ENCODE measurements around the gene ERP44.
"Not testable (repeated sequence)": the region's sequence is repeated elsewhere in the genome, so short reads cannot be mapped to it uniquely, and the experiment has no call there.

The ERP44 gene

GRCh38 chr9:100064872-100065581, 33.8 kb downstream of the ERP44 start:
- DNase-seq, result no peak

DNA sequence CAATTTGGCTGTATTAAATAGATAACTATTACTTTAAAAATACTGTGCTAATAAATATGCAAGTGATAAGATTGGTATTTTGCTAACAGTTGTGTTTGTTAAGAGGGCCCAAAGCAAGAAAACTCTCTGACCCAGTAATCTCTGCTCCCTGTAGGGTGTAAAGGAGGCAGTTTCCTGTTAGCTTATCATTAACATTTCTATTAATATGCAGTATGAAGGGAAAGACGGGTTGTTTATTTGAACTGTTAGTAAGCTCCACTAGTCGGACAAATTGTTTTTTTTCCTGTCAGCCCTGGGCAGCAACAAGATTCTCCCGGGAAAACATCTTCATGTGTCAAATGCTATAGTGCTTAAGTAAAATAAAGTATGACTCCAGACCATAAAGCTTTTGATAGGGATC, 35.6 kb downstream of the ERP44 start:
- no peak for DNase-seq

DNA sequence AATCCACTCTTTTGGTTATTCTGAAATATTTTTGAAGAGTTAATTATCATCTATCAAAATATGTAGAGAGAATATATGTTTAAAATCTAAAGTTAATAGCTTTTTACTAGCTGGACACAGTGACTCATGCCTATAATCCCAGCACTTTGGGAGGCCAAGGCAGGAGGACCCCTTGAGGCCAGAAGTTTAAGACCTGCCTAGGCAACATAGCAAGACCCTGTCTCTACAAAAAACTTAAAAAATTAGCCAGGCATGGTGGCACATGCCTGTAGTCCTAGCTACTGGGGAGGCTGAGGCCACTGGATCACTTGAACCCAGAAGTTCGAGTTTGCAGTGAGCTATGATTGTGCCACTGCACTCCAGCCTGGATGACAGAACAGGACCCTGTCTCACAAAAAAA, 36.1 kb downstream of the ERP44 start:
- not testable (repeated sequence) for DNase-seq

- DNase-seq, result no peak
These were observed 39.9 kb downstream of the ERP44 start for GRCh38 chr9:100058699-100059579.

DNA sequence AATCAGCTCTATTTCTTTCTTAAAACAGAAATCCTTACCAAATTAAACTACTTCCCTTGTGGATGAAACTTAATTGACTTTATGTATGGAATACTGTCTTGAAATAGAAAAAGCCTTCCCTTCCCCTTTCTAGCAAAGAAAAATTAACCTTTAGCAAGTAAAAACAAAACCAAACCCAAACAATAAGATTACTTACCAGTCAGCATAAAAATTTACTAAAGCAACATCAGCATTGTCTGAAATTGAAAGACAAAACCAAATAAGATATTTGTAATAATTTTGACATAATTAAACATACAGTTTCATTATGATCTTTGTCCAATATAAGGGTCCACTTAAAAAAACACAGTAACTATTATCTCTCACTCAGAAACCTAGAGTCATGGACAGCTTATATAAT, 41.2 kb downstream of the ERP44 start:
- DNase-seq, result no peak

GRCh38 chr9:100056561-100056960, 42.2 kb downstream of the ERP44 start:
- DNase-seq, result no peak

DNA sequence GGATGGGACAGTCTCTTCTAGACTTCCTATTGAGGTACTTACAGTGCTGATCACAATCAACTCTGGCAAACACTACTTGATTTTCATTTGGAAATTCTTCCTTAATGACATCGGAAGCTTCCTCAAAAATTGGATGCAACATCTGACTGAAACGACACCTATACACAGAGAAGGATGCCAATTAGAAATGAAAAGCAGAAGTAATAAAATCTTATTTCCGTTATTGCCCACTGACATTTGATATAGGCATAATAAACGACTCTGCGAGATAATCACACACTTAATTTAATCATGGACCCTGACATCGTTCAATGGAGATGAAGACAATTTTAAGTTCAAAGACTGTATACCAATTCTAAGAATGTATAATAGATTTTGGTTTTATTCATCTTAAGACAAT, 46.4 kb downstream of the ERP44 start:
- DNase-seq, result no peak

GRCh38 chr9:100049551-100049950, 49.2 kb downstream of the ERP44 start:
- no peak for DNase-seq

GRCh38 chr9:100038472-100038871, 60.3 kb downstream of the ERP44 start:
- DNase-seq, result no peak

GRCh38 chr9:100033877-100034551, 64.8 kb downstream of the ERP44 start:
- no peak for DNase-seq

DNA sequence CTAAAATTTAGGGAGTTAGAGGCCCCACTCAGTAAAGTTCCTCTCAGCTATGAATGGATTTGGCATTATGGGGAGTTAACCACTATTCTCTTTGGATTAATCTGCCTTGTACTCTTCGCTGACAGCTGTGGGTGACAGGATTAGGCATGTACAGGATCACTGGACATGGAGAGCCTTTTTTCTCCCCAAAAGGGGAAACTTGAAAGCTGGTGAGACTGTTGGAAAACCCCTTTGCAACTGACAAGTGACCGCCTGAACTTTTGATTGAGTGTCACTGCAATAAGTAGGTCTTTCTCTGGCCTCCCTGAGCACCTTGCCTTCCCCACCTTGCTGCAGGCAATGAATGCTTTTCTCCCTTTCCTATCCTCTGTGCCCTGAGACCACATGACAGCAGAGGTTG, 68.3 kb downstream of the ERP44 start:
- DNase-seq, result no peak

GRCh38 chr9:100029251-100029650, 69.5 kb downstream of the ERP44 start:
- no peak for DNase-seq

DNA sequence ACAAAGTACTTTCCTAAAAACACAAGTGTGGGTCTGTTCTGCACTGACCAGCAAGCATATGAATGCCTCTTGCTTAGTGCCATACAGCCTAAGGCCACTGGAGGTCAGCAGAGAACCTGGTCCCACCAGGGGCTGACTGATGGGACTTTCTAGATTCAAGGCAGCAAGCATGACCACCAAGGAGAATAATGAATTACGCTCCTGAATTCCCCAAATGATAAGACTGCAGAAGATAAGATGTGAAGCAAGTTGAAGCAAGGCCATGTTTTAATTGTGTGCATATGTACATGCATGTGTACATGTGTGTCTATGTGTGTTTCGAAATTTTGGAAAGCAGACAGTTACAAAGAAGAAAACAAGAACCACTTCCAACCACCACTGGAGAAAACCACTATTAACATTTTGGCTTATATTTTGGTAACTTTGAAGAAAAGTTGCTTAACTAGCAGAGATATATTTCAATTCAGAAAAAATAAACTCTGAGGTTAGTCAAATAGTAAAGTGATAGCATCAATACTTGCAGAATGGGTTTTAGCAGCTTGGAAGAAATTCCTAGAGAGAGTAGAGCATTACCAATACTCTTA, 70.5 kb downstream of the ERP44 start:
- DNase-seq, result peak; percentile 13

- DNase-seq, result no peak
These were observed 71.3 kb downstream of the ERP44 start for GRCh38 chr9:100027543-100027942.

- DNase-seq, result no peak
These were observed 76.9 kb downstream of the ERP44 start for GRCh38 chr9:100021931-100022330.

- DNase-seq, result no peak
These were observed 78.5 kb downstream of the ERP44 start for GRCh38 chr9:100020121-100020795.

DNA sequence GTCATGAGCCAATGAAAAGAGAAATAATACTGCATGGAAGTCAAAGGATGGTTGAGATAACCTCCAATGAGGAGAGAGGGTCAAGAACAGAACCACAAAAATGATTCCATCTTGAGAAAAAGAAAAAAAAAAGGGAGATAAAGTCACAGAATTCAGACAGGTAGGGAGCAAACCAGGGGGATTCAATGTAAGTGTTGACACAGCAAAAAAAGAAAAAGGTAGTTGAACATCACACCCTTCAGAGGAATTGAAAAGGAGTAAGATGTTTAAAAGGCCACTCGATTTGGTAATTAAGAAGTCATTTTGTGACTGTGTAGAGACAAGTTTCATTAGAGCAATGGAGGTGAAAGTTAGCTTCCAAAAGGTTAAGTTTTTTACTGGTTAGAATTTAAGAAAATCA, 79.3 kb downstream of the ERP44 start:
- no peak for DNase-seq

- no peak for DNase-seq
These were observed 84.0 kb downstream of the ERP44 start for GRCh38 chr9:100014846-100015245.

DNA sequence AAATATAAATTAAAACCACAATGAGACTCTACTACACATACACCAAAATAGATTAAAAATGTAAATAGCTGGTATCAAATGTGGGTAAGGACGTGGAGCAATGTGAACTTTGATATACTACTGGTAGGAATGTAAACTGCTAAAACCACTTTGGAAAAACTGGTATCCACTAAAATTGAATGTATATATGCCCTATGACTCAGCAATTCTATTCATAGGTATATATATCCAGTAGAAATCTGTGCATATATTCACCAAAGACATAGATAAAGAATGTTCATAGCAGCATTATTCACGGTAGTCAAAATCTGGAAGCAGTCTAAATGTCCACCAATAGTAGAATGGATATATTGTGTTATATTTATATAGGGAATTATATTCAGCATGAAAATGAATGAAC, 85.2 kb downstream of the ERP44 start:
- no peak for DNase-seq

DNA sequence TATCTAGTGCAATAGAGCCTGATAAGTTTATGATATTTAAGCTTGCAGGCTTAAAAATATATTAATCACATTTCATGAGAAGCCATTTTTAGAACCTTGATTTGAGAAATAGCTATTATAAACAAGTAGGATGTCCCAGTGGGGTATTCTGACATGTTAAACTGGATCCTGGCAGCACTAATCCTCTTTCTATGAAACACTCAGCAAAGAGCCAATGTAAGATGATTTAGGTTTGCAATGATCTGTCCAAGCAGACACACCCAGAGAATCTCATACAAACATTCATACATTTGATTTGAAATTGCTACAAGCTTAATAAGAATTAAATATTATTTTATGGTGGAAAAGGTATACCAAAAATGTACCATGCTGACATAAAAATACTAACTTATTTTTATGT, 86.5 kb downstream of the ERP44 start:
- no peak for DNase-seq

DNA sequence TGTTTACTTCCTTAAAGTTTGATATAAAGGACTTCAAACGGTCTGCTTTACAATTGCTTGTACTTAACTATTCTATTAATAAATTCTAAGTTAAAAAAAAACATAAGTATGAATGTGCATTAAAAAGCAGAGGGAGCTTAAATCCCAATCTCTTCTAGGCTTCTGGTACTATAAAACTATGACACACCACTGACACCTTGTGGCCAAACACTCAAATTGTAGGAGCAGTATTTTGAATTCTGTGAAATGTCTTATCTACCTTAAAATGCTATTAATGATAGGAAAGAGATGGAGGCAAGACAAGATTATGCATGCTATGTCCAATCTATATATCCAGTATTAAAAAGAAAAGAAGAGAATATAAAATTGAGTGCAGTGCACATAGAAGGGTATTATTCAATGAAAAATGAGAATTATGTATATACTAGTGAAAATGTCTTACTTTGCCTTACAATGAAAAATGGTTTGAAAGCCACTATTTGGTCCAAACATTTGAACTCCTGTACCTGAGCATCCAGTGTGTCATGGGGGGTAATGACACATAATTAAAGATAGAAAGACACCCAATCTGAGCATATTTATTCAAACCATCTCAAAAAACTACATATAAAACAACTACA, 87.6 kb downstream of the ERP44 start:
- peak; percentile 35 for DNase-seq

DNA sequence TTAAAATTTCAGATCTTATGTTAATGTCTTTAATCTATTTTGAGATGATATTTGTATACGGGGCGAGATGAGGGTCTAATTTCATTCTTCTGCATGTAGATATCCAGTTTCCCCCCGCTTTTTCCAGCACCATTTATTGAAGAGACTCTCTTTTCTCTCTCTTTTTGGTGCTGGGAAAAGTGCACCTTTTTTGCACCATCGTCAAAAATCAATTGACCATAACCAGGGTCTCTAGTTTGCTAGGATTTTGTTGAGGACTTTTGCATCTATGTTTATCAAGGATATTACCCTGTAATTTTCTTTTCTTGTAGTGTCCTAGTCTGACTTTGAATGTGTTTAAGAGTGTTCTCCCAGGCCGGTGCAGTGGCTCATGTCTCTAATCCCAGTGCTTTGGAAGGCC, 99.0 kb downstream of the ERP44 start:
- DNase-seq, result no peak

Data from NCI-H2107 (cell line).